GM18867 (cell line): Measurements from ENCODE around the gene STX7.
A peak's percentile ranks its signal among the peaks of the same experiment; 100 is the strongest.

Experiments used
- ATAC-seq: cut with Tn5 transposase; IDR thresholded peaks from one replicate; pipeline ENCODE4 v1.9.1; 2021; ENCODE audit warnings: mild to moderate bottlenecking, moderate library complexity; ENCODE audit not compliant: unreplicated experiment

The STX7 gene

GRCh38 chr6:132414322-132414721 is 98.6 kb downstream of the STX7 start:
- ATAC-seq: no peak

GRCh38 chr6:132413499-132413802 is 99.5 kb downstream of the STX7 start:
- ATAC-seq: no peak

- no peak for ATAC-seq
These were observed 100.0 kb downstream of the STX7 start for GRCh38 chr6:132412656-132413498.

GRCh38 chr6:132411296-132411695 is 101.6 kb downstream of the STX7 start:
- no peak for ATAC-seq

- ATAC-seq: no peak
These were observed 102.1 kb downstream of the STX7 start for GRCh38 chr6:132410830-132411229.

GRCh38 chr6:132405143-132405915 is 107.6 kb downstream of the STX7 start:
- peak; percentile 72 for ATAC-seq

GRCh38 chr6:132404736-132405135 is 108.2 kb downstream of the STX7 start:
- peak; percentile 4 for ATAC-seq

GRCh38 chr6:132404330-132404729 is 108.6 kb downstream of the STX7 start:
- ATAC-seq: no peak

GRCh38 chr6:132401618-132402285 is 111.2 kb downstream of the STX7 start:
- no peak for ATAC-seq

GRCh38 chr6:132400883-132401617 is 111.9 kb downstream of the STX7 start, which contains the start of gene MOXD1:
MOXD1 (minus strand) TSS chr6:132401475; CDS start chr6:132401426, 49 bp downstream.
- peak; percentile 65 for ATAC-seq

GRCh38 chr6:132400555-132400882 is 112.4 kb downstream of the STX7 start:
- no peak for ATAC-seq

- ATAC-seq: no peak
These were observed 113.4 kb downstream of the STX7 start for GRCh38 chr6:132399376-132400074.
